Right kidney (tissue), 1 donor: ENCODE results near the gene DLX3.

Experiments used
- DNase-seq: peaks from one replicate; pipeline ENCODE4 v3.0.0-alpha.2; 2016

The DLX3 gene

DNA sequence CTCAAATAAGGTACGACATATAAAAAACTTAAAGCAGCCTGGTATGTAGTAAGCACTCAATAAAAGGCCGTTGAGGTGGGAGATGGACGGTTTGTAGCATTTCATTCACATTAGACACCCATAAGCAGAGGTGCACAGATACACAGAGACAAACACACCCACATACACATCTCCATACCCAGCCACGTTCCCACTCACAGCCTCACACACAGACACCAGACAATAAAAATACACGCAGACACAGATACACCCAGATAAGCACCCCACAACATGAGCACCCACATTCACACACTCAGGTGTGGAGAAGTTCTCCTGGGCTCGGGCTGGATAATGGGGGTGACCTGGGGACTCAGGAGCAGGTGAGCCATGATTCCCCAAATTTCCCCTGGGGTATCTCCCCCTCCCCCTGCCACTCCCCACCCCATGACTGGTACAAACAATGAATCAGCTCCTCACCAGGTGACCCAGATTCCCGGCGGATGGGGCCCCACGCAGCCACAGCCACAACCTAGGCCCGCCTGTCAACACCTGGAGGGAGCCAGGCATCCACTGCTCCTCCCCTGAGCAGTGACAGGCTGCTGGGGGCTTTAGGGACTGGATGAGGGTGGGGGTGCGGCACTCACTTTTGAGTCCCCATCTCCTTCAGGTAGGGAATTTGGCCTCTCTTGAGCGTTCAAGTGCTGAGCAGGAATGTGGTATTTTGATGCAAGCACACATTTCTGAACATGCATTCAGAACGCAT is 2.7 kb downstream of the DLX3 start:
- no peak for DNase-seq

DNA sequence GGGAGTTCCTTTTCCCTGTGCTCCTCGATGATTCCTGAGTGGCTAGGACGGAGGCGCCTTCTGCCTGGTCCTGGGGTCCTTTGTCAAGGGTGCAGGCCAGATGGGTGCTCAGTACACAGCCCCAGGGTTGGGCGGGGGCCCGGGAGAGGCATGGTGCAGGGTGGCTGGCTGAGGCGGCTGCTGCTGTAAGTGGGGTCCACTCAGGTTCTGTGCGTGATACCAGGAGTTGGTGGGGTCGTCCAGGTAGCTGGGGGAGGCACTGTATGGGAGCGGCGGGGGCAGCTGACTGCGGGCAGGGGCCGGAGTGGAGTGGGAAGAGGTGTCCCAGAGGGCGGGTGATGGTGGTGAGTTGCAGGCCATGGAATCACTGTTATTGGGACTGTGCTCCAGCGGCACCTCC is 3.6 kb downstream of the DLX3 start:
- no peak for DNase-seq

DNA sequence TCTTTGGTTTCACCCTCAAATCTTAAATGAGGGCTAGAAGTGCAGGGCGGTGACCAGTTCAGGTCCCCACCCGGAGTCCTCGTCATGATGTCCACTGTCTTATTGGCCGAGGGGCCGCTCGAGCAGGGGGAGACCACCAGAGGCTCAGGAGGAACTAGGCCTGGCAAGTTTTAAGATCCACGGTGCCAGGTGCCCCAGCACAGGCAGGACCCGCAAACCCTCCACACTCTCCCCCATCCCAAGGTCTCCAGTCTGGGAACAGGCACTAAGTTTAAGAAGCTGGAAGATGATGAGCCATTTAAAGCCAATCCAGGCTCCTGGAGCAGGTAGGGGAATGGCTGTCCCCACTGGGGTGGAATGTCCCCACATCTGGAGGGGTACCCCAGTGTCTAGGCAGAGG is 4.1 kb downstream of the DLX3 start:
- DNase-seq: no peak

DNA sequence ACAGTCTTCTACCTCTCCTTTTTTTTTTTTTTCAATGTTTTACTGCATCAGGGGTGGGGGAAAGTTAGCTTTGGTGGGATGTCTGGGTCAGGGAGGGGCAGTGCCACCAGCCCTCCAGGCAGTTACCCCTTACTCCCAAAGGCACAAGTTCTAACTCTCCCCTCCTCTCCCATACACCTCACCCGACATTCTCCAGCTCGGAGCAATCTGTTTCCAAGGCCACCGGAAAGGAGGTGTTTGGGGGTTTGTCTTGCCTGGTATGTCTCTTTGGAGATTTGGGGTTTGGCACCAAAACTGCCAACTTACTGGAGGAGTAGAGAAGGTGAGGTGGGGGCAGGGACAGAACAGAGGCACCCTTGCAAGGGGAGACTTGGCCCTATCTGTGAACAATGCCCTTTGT is 4.7 kb downstream of the DLX3 start:
- DNase-seq: no peak

DNA sequence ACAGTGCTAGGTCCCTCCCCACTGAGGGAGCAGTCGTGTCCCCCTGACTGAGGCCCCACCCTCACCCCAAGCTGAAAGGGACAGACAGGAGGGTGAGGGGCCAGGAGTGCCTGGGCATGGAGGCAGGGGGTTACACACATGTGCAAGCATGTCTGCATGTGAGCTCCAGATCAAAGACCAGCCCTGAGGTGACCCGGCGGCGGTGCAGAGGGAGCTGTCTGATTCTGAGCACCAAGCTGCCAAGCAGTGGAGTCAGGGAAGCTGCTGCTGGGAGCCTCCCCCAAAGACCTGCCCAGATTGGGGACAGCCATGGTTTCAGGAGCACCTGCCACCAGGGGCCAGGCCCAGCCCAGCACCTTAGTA is 5.5 kb downstream of the DLX3 start:
- no peak for DNase-seq

DNA sequence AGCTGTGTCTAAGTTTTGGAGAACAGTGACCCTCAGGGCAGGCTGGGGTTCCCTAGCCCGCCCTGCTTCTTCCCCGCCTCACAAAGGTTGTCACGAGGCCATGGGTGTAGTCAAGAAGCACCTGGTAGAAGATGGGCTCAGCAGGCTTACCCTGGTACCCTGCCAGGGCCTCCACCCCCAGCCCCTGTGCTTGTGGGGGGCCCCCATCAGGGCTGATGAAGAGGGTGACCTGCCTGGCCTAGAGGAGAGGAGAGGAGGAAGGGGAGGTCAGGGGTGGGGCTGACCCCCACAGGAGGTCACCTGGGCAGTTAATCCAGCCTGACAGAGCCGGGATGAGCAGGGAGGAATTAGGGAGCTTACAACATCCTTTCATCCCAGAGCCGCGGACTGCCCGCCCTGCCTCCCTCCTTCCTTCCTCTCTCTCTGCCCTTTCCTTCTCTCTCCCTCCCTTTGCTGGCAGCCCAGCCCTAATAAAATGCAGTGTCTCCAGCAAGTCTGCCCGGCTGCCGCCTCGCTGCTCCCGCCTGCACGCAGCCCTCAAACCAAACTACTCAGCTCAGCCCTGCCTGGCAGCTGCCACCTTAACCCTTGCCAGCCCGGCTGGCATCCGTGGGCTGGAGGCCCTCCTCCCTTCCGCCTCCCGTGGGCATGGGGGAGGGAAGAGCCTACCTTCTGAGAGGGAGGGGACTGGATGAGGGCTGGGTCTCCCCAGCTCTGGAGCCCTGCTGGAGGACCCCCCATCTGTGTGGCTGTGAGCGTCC is 7.2 kb downstream of the DLX3 start:
- DNase-seq: peak; percentile 57

DNA sequence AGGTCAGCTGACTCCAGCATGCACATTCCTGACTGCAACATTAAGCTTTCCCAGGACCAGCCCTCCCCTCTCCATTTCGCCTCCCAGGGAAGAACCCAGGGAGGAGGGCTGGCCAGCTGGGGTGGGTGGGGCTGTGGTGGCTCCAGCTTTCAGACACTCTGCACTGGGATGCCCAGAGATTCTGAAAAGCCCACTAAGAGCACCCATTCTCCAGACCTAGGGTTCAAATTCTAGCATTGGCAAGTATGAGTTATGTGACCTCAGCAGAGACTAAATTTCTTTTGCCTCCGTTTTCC is 7.8 kb downstream of the DLX3 start:
- DNase-seq: no peak

DNA sequence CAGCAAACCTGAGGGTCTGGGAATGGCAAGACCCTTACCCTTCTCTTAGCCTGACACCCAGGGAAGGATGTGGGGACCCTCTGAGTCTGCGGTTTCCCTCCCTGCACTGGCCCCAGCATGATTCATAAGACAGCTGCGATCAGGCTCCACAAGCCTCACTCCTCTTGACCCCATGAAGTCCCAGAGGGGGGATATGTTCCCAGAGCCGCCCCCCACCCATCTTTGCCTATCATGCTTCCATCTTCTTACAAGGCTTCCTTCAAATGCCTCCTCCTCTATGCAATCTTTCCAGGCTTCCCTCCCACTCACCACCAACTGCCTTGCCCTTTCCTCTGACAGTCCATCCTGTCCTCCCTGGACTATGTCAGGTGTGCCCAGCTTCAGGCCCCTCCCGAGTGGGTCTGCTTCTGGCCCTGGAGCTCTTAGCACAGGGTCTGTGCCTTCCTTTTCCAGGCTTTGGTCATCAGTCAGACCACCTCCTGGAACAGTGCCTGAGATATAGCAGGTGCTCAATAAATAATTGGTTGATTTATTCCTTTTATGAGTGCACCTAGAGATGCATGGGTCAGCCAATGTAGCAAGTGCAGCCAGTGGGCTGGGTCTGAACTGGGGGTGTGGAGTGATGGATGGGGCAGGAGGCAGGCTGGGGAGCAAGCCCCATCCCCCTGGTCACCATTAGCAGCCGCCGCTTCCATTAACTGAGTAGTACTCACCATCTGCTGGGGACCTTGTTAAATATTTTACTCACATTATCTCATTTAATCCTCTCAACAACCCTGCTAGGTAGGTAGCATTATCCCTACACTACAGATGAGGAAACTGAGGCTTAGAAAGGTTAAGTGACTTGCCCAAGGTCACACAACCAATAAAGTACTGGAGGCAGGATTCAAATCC is 8.4 kb downstream of the DLX3 start:
- DNase-seq: no peak

DNA sequence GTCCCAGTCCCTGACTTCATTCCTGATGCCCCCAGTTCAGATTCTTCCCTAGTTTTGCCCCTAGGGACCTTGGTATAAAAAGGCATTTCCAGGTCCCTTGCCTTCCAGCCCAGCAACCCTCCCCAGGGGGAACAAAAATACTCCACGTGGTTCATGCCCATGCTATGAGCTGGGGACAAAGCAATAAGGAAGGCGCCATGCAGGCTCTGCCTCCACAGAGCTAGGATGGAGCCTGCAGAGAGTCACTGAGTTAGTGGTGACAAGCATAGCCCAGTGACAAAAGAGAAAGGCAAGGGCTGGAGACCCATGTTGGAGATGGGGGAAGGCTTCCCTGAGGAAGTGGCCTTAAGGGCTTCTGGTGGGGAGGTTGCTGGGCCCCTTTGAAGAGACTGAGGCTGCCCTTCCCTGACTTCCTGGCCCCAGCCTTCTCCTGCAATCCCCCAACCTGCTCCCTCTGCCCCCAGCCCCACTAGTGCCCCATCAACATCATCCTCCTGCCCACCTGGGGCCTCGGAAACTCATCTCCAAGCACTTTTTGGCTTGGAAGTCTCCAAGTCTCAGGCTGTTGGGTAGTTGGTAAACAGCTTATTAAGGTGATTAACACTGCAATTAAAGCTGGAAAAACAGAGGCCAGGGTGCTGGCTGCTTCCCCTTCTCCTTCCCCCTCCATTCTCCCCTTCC is 9.6 kb downstream of the DLX3 start:
- no peak for DNase-seq

DNA sequence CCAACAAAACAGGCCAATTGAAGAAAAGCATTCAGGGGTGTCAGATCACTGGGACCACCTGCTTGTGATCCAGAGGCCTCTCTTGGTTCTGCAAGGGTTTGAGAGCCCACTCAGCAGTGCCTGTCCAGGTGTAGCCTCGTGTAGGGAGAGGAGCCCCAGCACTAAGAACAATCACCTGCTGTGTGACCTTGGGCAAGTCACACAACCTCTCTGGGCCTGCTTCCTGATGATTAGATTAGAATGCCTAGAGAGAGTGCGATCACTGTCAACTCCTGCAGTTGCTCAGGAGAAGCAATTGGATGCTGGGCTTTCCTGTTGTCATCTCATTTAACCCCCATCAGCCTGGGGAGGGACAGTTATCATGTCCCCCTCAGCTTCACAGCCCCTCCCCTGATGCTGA is 10.2 kb downstream of the DLX3 start:
- DNase-seq: no peak

DNA sequence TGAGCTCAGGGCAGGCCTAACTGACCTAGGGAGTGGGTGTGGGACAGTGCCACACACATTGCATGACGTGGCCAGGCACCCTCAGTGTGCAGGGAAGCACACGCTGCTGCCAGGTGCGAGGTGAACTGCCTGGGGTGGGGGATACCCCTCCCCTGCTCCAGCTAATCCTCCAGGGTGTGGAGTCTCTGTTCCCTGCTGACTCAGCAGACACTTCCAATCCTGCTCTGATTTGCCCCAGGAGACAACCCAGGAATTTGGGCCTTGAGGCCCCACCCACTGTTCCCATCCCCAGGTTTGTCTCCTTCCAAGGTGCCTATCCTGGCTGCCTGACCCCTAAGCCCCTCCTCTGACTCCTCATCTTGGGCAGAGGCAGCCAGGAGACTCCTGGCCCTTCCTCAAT is 10.7 kb downstream of the DLX3 start:
- DNase-seq: no peak

DNA sequence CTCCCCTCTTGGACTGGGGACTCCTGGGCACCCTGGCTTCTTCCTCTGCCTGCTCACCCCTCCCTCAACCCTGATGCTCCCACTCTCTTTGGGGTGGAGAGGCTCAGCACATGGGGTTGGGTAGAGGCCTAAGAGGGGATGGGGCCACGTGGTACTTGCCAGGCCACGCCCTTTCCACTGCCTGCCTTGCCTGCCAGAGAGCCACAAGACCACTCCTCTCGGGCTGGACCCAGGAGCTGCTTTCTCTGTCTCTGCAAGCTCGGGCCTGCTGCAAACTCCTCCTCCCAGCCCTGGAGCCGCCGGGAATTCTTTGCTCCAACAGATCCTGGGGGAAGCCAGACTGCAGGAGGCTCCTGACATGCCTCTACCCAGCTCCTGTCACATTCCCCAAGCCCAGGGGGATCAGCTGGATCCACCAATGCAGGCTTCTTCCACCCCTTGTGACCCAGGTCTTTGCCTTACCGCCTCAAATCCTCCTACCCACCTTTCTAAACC is 14.3 kb downstream of the DLX3 start:
- no peak for DNase-seq

DNA sequence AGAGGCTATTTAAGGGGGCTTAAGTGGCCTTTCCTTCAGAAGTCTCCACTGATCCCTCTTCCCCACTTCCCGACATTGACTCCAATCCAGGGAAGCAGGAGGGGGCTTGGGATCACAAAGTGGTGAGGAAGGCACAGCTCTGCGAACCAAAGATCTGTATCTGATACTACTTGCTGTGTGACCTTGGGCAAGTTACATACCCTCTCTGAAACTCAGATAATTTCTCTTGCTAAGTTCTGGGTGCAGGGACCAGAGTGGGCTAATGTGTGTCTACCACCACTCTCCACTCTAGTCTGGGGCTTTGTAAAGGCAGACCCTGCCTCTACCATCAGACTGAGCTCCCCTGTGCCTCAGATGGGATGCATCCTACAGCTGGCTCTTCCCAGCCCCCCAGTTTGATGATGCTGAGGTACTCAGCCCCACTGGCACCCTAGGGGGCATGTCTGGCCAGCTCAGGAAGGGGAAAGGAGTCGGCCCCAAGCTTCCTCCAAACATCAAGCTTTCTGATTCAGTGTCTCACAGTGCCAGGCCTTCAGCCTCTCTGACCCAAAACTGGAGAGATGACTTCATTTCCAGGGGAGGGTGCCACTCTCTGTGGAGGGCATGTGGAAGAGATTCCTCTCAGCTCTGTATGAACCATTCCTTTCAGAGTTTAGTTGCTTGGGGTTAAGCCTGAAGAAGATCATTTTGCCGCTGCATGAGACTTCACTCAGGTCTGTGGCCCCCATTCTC is 15.1 kb downstream of the DLX3 start:
- no peak for DNase-seq

DNA sequence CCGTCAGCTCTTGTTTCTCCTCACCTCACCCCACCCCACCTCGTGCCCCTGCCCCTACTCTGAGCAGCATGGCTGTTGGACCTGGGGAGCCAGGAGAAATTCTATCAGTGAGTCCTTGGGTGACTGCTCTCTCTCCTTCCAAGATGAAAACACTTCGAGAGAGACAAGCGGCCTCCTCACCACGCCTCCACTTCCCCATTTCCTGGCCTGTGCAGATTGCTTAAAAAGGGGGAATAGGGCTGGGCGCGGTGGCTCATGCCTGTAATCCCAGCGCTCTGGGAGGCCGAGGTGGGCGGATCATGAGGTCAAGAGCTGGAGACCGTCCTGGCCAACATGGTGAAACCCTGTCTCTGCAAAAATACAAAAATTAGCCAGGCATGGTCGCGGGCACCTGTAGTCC is 16.5 kb downstream of the DLX3 start:
- DNase-seq: no peak

DNA sequence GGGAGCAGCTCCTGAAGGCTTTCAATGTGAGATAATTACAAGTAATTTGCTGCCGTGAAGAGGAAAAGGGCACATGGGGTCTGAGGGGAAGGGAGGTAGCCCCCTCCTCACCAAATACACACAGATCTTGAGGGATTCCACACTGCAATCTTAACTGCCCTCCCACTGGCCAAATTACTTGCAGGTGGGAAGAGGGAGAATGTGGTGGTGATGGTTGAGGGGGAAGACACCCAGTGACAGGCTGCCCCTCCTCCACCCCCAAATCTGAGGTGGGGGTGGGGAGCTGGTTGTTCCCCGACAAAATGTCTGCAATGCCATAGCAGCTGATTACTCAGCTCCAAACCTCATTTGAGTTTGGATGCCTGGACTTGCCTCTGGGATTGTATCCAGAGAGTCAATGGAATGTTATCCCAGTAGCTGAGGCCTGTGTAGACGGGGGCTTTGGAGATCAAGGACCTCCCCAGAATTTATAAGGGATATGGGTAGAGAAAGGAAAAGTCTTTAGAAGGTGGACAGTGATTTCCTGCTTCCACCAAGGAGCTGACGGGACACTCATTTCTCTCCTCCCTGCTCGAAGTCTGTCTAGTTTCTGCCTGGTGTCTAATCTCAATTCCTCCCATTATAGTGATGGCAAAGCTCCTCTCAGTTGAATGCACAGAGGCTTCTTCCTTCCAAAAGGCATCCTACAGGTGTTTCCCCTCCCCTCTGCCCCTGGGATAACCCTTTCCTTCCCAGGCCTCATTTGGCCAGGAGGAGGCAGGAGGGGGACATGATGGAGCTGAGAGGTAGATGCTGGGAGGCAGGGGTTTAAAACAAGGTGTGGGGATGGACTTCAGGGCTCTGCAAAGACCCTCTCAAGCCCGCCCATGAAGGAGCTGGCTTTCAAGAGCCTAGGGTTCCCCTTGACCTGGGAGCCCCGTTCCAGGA is 17.3 kb downstream of the DLX3 start:
- no peak for DNase-seq

DNA sequence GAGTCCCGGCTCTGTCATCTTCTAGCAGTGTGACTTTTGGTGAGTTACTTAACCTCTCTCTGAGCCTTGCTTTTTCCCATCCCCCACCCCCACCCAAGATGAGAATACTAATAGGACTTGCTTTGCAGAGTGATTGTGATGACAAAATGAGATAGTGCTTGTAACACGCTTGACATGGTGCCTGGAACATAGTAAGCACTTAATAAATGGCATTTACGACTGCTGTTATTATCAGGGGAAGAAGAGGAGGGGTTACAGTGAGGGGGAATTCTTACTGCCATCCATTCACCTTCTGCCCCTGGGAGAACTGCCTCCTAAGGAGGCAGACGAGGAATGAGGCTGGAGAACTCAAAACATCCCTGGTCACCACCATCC is 18.2 kb downstream of the DLX3 start:
- DNase-seq: no peak

DNA sequence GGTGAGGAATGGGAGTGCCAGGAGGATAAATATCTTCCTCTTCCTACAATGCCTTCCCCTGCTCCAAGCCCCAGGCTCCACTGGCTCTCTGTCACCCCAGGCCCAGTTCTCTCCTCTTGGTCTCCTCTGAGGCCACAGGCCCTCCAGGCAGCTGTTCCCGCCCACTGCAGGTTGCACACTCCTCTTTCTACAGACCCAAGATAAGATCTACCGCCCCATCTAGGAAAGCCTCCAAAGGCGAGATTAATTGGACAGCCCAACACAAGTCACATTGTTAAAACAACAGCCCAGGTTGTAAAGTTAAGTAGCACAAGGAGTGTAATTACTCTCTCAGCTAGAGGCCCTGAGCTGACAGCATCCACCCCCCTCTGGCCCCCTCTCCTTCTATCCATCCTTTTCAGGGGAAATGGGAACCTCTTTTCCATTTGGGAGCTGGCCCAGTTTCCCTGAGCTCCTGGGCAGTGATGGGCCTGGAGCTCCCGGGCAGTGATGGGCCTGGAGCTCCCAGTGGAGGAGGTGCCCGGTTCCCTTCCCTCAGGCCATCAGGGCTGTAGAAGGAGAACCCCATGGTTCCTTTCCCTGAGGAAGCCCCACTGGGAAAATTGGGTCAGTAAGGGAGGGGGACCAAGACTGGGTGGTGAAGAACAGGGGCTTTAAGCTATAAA is 18.7 kb downstream of the DLX3 start:
- DNase-seq: no peak

DNA sequence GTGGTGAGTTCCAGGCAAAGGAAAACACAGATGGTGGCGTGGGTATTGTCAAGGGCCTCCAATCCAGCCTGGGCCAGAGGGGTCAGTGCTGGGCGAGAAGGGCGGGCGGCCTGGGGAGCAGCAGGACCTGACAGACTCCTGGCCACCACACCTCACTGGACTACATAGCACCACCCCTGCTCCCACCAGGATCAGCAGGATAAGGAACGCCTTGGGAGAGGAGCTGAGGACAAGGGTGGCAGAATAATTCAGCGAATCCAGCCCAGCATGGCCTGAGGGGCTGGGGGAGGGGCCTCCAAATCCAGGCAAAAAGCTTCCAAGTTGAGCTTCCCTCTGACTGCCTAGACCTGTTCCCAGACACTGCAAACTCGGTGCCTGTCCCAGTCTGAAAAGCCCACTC is 19.5 kb downstream of the DLX3 start:
- DNase-seq: no peak

DNA sequence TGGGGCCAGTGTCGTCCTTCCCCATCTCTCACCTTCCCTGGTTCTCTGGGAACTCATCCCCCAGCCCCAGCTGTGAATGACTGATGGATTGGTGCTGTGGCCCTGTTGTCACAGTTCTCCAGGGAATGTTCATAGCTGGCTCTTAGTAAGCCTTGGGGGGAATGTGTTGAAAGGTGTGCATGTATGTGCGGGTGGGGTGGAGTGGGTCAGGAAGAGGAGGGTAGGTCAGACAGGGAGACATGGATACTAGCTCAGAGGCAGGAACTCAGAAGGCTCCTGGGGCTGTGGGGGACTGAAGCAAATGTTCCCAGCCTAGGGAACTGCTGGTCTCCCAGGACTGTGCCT is 21.8 kb downstream of the DLX3 start:
- DNase-seq: no peak

DNA sequence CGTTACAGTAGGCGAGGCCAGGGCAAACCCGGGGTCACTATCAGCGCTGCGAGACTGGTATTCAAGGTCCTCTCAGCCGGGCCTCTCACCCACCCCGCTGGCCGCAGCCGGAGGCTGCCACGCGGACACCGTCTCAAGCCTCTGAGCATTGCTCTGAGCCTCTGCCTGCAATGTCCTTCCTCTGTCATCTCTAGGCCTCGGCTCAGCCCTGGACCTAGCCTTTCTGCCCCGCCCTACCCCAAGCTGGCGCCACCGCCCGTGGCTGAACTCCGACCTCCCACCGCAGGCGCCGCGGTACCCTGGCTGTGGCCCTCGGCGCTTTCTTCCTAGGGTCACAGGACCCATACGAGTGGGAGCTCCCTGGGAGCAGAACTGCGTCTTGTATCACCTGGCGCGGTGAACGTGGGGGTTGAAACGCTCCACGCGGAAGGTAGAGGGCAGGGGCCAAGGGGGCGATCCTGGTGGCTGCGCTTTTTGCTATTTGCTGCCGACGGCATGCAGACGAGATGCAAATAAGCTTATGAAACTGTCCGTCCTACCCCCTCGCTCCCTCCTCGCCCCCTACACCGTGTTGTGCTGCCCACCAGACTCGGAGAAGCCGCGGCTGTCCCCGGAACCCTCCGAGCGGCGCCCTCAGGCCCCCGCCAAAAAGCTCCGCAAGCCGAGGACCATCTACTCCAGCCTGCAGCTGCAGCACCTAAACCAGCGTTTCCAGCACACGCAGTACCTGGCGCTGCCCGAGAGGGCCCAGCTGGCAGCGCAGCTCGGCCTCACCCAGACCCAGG is 22.3 kb downstream of the DLX3 start:
- no peak for DNase-seq
